ENCODE data around the gene TMEM253.

GRCh38 chr14:21087294-21088091 lies 13.4 kb upstream of the TMEM253 start:
- TF ChIP-seq POLR2A (IDR thresholded peaks at IDR 0.05; ENCODE audit: low read length) (no peak), GATA1 (IDR thresholded peaks at IDR 0.05; ENCODE audit: low read depth, low read length) (no peak)
